Activated CD4-positive, alpha-beta T cell treated with anti-CD3 and anti-CD28 coated beads, Interleukin-2, Interleukin-6, amounts not matched to agents 100 ng/mL and 50 ng/mL, durations not matched to agents 16 hours and 8 hours (primary cell): ENCODE results near the gene ASTN2.
"Not testable (repeated sequence)": the region's sequence is repeated elsewhere in the genome, so short reads cannot be mapped to it uniquely, and the experiment has no call there.

Experiments
- DNase-seq: peaks from one replicate; pipeline ENCODE4 v3.0.0-alpha.2; 2020

Gene ASTN2

GRCh38 chr9:116718111-116718510, 696.7 kb downstream of the ASTN2 start:
- no peak for DNase-seq

- no peak for DNase-seq
These were observed 697.7 kb downstream of the ASTN2 start for GRCh38 chr9:116717150-116717549.

GRCh38 chr9:116716438-116716837, 698.4 kb downstream of the ASTN2 start:
- DNase-seq: no peak

GRCh38 chr9:116715751-116716150, 699.1 kb downstream of the ASTN2 start:
- DNase-seq: no peak

- DNase-seq: no peak
These were observed 701.6 kb downstream of the ASTN2 start for GRCh38 chr9:116713271-116713670.

GRCh38 chr9:116712781-116713180, 702.1 kb downstream of the ASTN2 start:
- DNase-seq: no peak

- DNase-seq: no peak
These were observed 708.3 kb downstream of the ASTN2 start for GRCh38 chr9:116706310-116707290.

GRCh38 chr9:116705531-116705930, 709.3 kb downstream of the ASTN2 start:
- no peak for DNase-seq

- no peak for DNase-seq
These were observed 710.4 kb downstream of the ASTN2 start for GRCh38 chr9:116704470-116704869.

- DNase-seq: no peak
These were observed 711.2 kb downstream of the ASTN2 start for GRCh38 chr9:116703634-116704033.

- peak; percentile 44 for DNase-seq
These were observed 712.8 kb downstream of the ASTN2 start for GRCh38 chr9:116701940-116702642.

- DNase-seq: peak; percentile 66
These were observed 713.7 kb downstream of the ASTN2 start for GRCh38 chr9:116700882-116701865.

- no peak for DNase-seq
These were observed 714.6 kb downstream of the ASTN2 start for GRCh38 chr9:116700279-116700678.

GRCh38 chr9:116697887-116698286, 717.0 kb downstream of the ASTN2 start:
- no peak for DNase-seq

GRCh38 chr9:116697362-116697761, 717.5 kb downstream of the ASTN2 start:
- DNase-seq: no peak

GRCh38 chr9:116695438-116695837, 719.4 kb downstream of the ASTN2 start:
- DNase-seq: no peak

GRCh38 chr9:116694785-116695291, 720.0 kb downstream of the ASTN2 start:
- DNase-seq: no peak

GRCh38 chr9:116693233-116693731, 721.6 kb downstream of the ASTN2 start:
- no peak for DNase-seq

GRCh38 chr9:116692616-116693015, 722.2 kb downstream of the ASTN2 start:
- no peak for DNase-seq

- no peak for DNase-seq
These were observed 723.2 kb downstream of the ASTN2 start for GRCh38 chr9:116691607-116692006.

- DNase-seq: not testable (repeated sequence)
These were observed 724.1 kb downstream of the ASTN2 start for GRCh38 chr9:116690805-116691204.

GRCh38 chr9:116689486-116690032, 725.3 kb downstream of the ASTN2 start:
- DNase-seq: no peak
